HL-60 (cell line): Measurements from ENCODE around the gene ONECUT2.

Experiments
- CTCF ChIP-seq: IDR thresholded peaks from one replicate; pipeline ENCODE4 v1.5.1; 2011; ENCODE audit warnings: low read length, control low read depth, inconsistent platforms; ENCODE audit not compliant: insufficient read depth
- GABPA ChIP-seq: IDR thresholded peaks from 2 replicates; pipeline ENCODE4 v1.6.1; 2012; ENCODE audit warnings: low read depth
- POLR2AphosphoS5 ChIP-seq: IDR thresholded peaks from 2 replicates; pipeline ENCODE4 v1.6.1; 2012; ENCODE audit warnings: low read depth
- REST ChIP-seq: IDR thresholded peaks from 2 replicates; pipeline ENCODE4 v1.6.1; 2012; ENCODE audit warnings: low read depth; ENCODE audit not compliant: insufficient replicate concordance
- SPI1 ChIP-seq: IDR thresholded peaks from 2 replicates; pipeline ENCODE4 v1.6.1; 2012; ENCODE audit warnings: low read depth, mild to moderate bottlenecking, borderline replicate concordance

GRCh38 chr18:57422313-57422872 is 12.8 kb upstream of the ONECUT2 start:
- TF ChIP-seq CTCF (no peak), POLR2AphosphoS5 (no peak), REST (no peak), GABPA (no peak), SPI1 (no peak)
